Measurements from ENCODE around the gene SMAP1.
"Not testable (repeated sequence)": the region's sequence is repeated elsewhere in the genome, so short reads cannot be mapped to it uniquely, and the experiment has no call there.

Gene SMAP1

DNA sequence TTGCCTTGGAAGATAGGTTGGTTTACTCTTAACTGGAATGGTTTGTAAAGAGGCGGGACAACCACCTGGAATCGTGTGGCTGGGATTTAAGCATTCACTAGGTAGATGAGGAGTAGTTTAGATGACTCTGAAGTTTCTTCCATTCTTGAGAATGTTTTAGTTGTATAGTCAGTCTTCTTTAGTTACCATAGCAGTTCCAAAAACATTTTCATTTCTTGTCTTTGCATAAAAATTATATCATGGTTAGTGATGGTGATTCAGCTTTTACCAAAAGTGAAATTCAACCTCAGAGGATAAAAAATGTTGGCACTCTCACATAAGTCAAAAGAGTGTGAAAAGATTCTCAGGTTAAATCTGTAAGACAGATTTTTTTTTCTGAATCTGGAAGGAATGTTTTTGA, 70.3 kb downstream of the SMAP1 start:
- ChIA-PET CTCF (no interaction called here), POLR2A (no interaction called here)
- TF ChIP-seq, protein P1, sequence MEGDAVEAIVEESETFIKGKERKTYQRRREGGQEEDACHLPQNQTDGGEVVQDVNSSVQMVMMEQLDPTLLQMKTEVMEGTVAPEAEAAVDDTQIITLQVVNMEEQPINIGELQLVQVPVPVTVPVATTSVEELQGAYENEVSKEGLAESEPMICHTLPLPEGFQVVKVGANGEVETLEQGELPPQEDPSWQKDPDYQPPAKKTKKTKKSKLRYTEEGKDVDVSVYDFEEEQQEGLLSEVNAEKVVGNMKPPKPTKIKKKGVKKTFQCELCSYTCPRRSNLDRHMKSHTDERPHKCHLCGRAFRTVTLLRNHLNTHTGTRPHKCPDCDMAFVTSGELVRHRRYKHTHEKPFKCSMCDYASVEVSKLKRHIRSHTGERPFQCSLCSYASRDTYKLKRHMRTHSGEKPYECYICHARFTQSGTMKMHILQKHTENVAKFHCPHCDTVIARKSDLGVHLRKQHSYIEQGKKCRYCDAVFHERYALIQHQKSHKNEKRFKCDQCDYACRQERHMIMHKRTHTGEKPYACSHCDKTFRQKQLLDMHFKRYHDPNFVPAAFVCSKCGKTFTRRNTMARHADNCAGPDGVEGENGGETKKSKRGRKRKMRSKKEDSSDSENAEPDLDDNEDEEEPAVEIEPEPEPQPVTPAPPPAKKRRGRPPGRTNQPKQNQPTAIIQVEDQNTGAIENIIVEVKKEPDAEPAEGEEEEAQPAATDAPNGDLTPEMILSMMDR (IDR thresholded peaks at IDR 0.05; ENCODE audit: insufficient read depth, low read length, missing control alignments), result no peak
- H3K4me3 ChIP-seq (ENCODE audit: low read depth, low read length), result no peak overlapping the region
- DNase-seq (ENCODE audit: low read depth, low spot score), result no peak

DNA sequence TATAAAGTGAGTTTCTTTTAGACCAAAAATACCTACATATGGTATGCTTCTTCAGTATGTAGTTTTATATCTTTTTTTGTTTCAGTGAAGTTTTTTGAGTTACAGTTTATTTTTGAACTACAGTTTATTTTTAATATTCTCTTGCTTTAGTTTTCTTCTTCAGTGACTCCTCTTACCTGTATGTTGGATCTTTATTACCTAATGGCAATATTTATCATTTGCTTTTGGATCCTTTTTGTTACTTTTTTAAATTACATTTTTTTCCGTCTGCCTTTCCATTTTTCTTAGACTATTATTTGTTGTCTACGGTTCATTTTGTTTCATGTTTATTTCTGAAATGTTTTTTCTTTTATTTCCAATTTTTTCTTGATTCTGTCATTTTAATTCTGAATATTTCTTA, 71.9 kb downstream of the SMAP1 start:
- ChIA-PET POLR2A (no interaction called here), CTCF (interaction anchor here (0.6 kb wide), 1 partner anchor 15 kb away, joined by 3 read pairs; no protein-coding TSS in a partner anchor)
- H3K4me3 ChIP-seq (ENCODE audit: low read depth, low read length), result no peak overlapping the region
- no peak for DNase-seq (ENCODE audit: low read depth, low spot score)
- TF ChIP-seq, protein P1 (IDR thresholded peaks at IDR 0.05; ENCODE audit: insufficient read depth, low read length, missing control alignments), result no peak

GRCh38 chr6:70740746-70741145, 73.1 kb downstream of the SMAP1 start:
- POLR2A ChIA-PET; DNase-seq (ENCODE audit: low read depth, low spot score): not testable (repeated sequence)

DNA sequence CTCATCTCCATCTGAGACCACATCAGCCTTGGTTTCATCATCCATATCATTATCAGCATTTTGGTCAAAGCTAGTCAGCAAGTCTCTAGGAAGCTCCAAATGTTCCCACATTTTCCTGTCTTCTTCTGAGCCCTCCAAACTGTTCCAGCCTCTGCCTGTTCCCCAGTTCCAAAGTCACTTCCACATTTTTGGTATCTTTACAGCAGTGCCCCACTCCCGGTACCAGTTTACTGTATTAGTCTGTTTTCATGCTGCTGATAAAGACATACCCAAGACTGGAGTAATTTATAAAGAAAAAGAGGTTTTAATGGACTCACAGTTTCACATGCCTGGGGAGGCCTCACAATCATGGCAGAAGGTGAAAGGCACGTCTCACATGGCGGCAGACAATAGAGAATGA, 74.8 kb downstream of the SMAP1 start:
- DNase-seq (ENCODE audit: low read depth, low spot score); H3K4me3 ChIP-seq (ENCODE audit: low read depth, low read length); POLR2A ChIA-PET; CTCF ChIA-PET: not testable (repeated sequence)

More at GRCh38 chr6:70740746-70741145, 73.1 kb downstream of the SMAP1 start:
- CTCF ChIA-PET, result interaction anchor here (1.3 to 1.7 kb wide), 2 partner anchors 34 to 211 kb away, joined by 3 to 4 read pairs; no protein-coding TSS in a partner anchor
- H3K4me3 ChIP-seq (ENCODE audit: low read depth, low read length), result not testable (repeated sequence)

- POLR2A ChIA-PET, result no interaction called here
- TF ChIP-seq, protein P1 (IDR thresholded peaks at IDR 0.05; ENCODE audit: insufficient read depth, low read length, missing control alignments), result no peak
- H3K4me3 ChIP-seq (ENCODE audit: low read depth, low read length), result no peak overlapping the region
- DNase-seq (ENCODE audit: low read depth, low spot score), result no peak
- CTCF ChIA-PET, result no interaction called here
Observed at GRCh38 chr6:70753870-70754380, 86.2 kb downstream of the SMAP1 start.

DNA sequence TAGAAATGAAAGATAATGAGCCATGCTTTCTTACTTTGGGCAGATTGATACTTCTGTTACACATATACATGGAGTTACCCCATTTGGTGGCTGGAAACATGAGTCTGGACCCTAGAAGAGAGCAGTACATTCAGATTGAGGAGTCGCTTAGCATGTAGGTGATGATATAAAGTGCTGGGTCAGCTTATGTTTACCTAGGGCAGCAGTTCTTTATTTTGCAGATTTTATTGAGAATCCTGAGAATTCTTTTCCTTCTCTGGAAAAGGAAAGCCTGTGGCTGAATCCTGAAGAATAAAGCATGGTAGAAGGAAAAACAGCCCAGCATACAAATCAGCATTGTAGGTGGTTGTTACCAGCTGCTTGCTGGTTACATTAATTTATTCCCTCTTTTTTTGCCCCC, 91.2 kb downstream of the SMAP1 start:
- ChIA-PET CTCF (no interaction called here), POLR2A (no interaction called here)
- no peak overlapping the region for H3K4me3 ChIP-seq (ENCODE audit: low read depth, low read length)
- DNase-seq (ENCODE audit: low read depth, low spot score), result no peak
- TF ChIP-seq, protein P1 (IDR thresholded peaks at IDR 0.05; ENCODE audit: insufficient read depth, low read length, missing control alignments), result no peak

DNA sequence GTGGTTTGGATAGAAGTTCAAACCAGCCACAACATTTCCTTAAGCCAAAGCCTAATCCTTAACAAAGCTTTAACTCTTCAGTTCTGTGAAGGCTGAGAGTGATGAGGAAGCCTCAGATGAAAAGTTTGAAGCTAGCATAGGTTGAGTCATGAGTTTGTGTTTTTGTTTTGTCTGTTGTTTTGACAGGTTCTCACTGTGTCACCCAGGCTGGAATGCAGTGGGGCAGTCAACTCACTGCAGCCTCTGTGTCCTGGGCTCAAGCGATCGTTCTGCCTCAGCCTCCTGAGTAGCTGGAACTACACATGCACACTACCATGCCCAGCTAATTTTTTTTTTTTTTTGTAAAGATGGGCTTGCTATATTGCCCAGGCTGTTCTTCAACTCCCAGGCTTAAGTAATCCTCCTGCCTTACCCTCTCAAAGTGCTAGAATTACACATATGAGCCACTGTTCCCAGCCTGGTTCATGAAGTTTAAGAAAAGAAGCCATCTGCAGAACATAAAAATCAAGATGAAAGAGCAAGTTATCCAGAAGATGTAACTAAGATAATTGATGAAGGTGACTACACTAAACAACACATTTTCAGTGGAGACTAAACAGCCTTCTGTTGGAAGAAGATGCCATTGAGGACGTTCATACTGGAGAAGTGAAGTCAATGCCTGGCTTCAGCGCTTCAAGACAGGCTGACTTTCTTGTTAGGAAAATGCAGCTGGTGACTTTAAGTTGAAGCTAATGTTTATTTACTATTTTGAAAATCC, 96.2 kb downstream of the SMAP1 start:
- TF ChIP-seq, protein P1 (IDR thresholded peaks at IDR 0.05; ENCODE audit: insufficient read depth, low read length, missing control alignments), result no peak
- ChIA-PET CTCF (no interaction called here), POLR2A (no interaction called here)
- no peak for DNase-seq (ENCODE audit: low read depth, low spot score)
- no peak overlapping the region for H3K4me3 ChIP-seq (ENCODE audit: low read depth, low read length)

Data from AG04449 (cell line).